GM23338 (cell line): ENCODE results near the gene CDHR3. TPM values are rescaled to one million over a fixed set of nuclear protein-coding genes. Genes with fewer than 3 reads are reported as not detected.

Experiments used
- ATAC-seq: fragments of 200-7000 bp; cut with Tn5 transposase; 3 replicates; pipeline ENCODE4 v1.9.1; 2020
- DNase-seq: peaks from one replicate; pipeline ENCODE4 v3.0.0-alpha.2; 2015; ENCODE audit warnings: low spot score
- H2AFZ ChIP-seq: fragments of 200-600 bp; sonication (generic); 2 replicates; pipeline ENCODE4 v1.8.0; 2016; ENCODE audit warnings: antibody characterized with exemption, mild to moderate bottlenecking, moderate library complexity
- H3F3A ChIP-seq: fragments of 200-600 bp; sonication (generic); replicated peaks from 2 replicates; pipeline ENCODE4 v1.8.0; 2017; ENCODE audit warnings: antibody characterized with exemption, mixed run types, low read depth
- H3K27ac ChIP-seq: fragments of 200-600 bp; sonication (generic); 2 replicates; pipeline ENCODE4 v1.6.1; 2016; ENCODE audit warnings: low read depth
- H3K27me3 ChIP-seq: fragments of 200-600 bp; sonication (generic); 2 replicates; pipeline ENCODE4 v1.8.0; 2016; ENCODE audit warnings: mild to moderate bottlenecking, mixed run types, moderate library complexity; ENCODE audit not compliant: insufficient read depth
- H3K36me3 ChIP-seq: fragments of 200-600 bp; sonication (generic); 2 replicates; pipeline ENCODE4 v1.8.0; 2016; ENCODE audit warnings: mild to moderate bottlenecking; ENCODE audit not compliant: insufficient read depth
- H3K4me1 ChIP-seq: fragments of 200-600 bp; sonication (generic); 2 replicates; pipeline ENCODE4 v1.8.0; 2016; ENCODE audit warnings: mild to moderate bottlenecking, moderate library complexity; ENCODE audit not compliant: insufficient read depth
- H3K4me2 ChIP-seq: fragments of 200-600 bp; sonication (generic); 2 replicates; pipeline ENCODE4 v1.7.1; 2017; ENCODE audit warnings: mixed run types
- H3K4me3 ChIP-seq: fragments of 200-600 bp; sonication (generic); 2 replicates; pipeline ENCODE4 v1.6.1; 2016; ENCODE audit warnings: mixed run types
- H3K79me2 ChIP-seq: fragments of 200-600 bp; sonication (generic); replicated peaks from 2 replicates; pipeline ENCODE4 v1.8.0; 2017; ENCODE audit warnings: mild to moderate bottlenecking; ENCODE audit not compliant: insufficient read depth
- H3K9me2 ChIP-seq: fragments of 200-600 bp; sonication (generic); 2 replicates; pipeline ENCODE4 v1.8.0; 2017; ENCODE audit not compliant: insufficient read depth
- H4K20me1 ChIP-seq: fragments of 200-600 bp; sonication (generic); replicated peaks from 2 replicates; pipeline ENCODE4 v1.8.0; 2017; ENCODE audit warnings: mild to moderate bottlenecking; ENCODE audit not compliant: insufficient read depth
- H3K27ac Mint-ChIP-seq: 2 replicates; pipeline ENCODE4 v1.8.0; 2020; ENCODE audit warnings: inconsistent platforms, mild to moderate bottlenecking, moderate library complexity, mixed read lengths
- H3K27me3 Mint-ChIP-seq: 3 replicates; pipeline ENCODE4 v1.8.0; 2022; ENCODE audit warnings: low read depth, mild to moderate bottlenecking, moderate library complexity, mixed read lengths, inconsistent platforms; ENCODE audit not compliant: insufficient read depth, poor library complexity
- H3K36me3 Mint-ChIP-seq: 3 replicates; pipeline ENCODE4 v1.8.0; 2021; ENCODE audit warnings: low read depth, mild to moderate bottlenecking, inconsistent platforms, moderate library complexity, mixed read lengths
- H3K4me1 Mint-ChIP-seq: 3 replicates; pipeline ENCODE4 v1.8.0; 2020; ENCODE audit warnings: mild to moderate bottlenecking, inconsistent platforms, mixed read lengths
- H3K4me3 Mint-ChIP-seq: 3 replicates; pipeline ENCODE4 v1.8.0; 2021; ENCODE audit warnings: moderate library complexity, mild to moderate bottlenecking, inconsistent platforms, mixed read lengths
- H3K9me3 Mint-ChIP-seq: 3 replicates; pipeline ENCODE4 v1.8.0; 2020; ENCODE audit warnings: moderate library complexity, mild to moderate bottlenecking, inconsistent platforms, mixed read lengths
- CREB1 ChIP-seq: fragments of 250-450 bp; sonication (Bioruptor Pico); IDR thresholded peaks from 2 replicates; pipeline ENCODE4 v1.5.0; 2020; ENCODE audit warnings: low read depth, mild to moderate bottlenecking, moderate library complexity
- EZH2 ChIP-seq: fragments of 200-600 bp; sonication (generic); IDR thresholded peaks from one replicate; pipeline ENCODE4 v1.8.0; 2017; ENCODE audit warnings: antibody characterized with exemption, mild to moderate bottlenecking, low read depth; ENCODE audit not compliant: unreplicated experiment
- EZH2phosphoT487 ChIP-seq: fragments of 200-600 bp; sonication (generic); IDR thresholded peaks from one replicate; pipeline ENCODE4 v1.8.1; 2018; ENCODE audit warnings: antibody characterized with exemption; ENCODE audit not compliant: unreplicated experiment
- JUNB ChIP-seq: IDR thresholded peaks from one replicate; pipeline ENCODE4 v1.6.1; 2016; ENCODE audit warnings: antibody characterized with exemption; ENCODE audit not compliant: unreplicated experiment
- NANOG ChIP-seq: IDR thresholded peaks from 2 replicates; pipeline ENCODE4 v1.6.1; 2016; ENCODE audit warnings: antibody characterized with exemption, borderline replicate concordance
- POLR2AphosphoS5 ChIP-seq: IDR thresholded peaks from 2 replicates; pipeline ENCODE4 v1.6.1; 2016; ENCODE audit warnings: antibody characterized with exemption, low read depth
- STAT1 ChIP-seq: IDR thresholded peaks from one replicate; pipeline ENCODE4 v1.6.1; 2016; ENCODE audit warnings: antibody characterized with exemption; ENCODE audit not compliant: unreplicated experiment
- ZNF114 ChIP-seq: fragments of 250-450 bp; sonication (Bioruptor Pico); IDR thresholded peaks from 2 replicates; pipeline ENCODE4 v1.5.0; 2020; ENCODE audit warnings: mild to moderate bottlenecking, moderate library complexity
- ZNF331 ChIP-seq: fragments of 250-450 bp; sonication (Bioruptor Pico); IDR thresholded peaks from 2 replicates; pipeline ENCODE4 v1.5.0; 2020; ENCODE audit warnings: low read depth, mild to moderate bottlenecking, moderate library complexity
- polyA plus RNA-seq: library from polyadenylated mRNA; unstranded; fragments of >200 nt; fragmentation: Nextera tagmentation; extraction: Ambion mirVana; gene quantifications from 2 replicates; pipeline ENCODE4 v1.2.1, GENCODE V29; 2016
- total RNA-seq: library from RNA; depleted of rRNA; stranded (reverse); fragments of >200 nt; shearing (Covaris generic); gene quantifications from 2 replicates; pipeline ENCODE4 v1.2.3, GENCODE V29; 2014
- TF ChIP-seq, protein P1 (sequence below): IDR thresholded peaks from one replicate; pipeline ENCODE4 v1.6.1; 2018; ENCODE audit warnings: antibody characterized with exemption; ENCODE audit not compliant: unreplicated experiment
- TF ChIP-seq, protein P2 (sequence below): fragments of 250-450 bp; sonication (Bioruptor Pico); IDR thresholded peaks from 2 replicates; pipeline ENCODE4 v1.5.0; 2020; ENCODE audit warnings: mild to moderate bottlenecking, moderate library complexity
- TF ChIP-seq, protein P3 (sequence below), 2 experiments: fragments of 200-600 bp in 1 of 2; sonication (generic) in 1 of 2; conservative IDR thresholded peaks; 2 replicates each; pipeline versions ENCODE4 v1.5.1 to v1.6.1; 2016 to 2017; ENCODE audit warnings: antibody characterized with exemption in 2 of 2, low read depth in 2 of 2, mild to moderate bottlenecking in 2 of 2, moderate library complexity in 1 of 2
- TF ChIP-seq, protein P4 (sequence below): IDR thresholded peaks from 2 replicates; pipeline ENCODE4 v1.6.1; 2016; ENCODE audit warnings: antibody characterized with exemption

CDHR3 gene
- total and polyA plus RNA-seq, 2 experiments from 2014 or later: 5.1 to 12.2 TPM

DNA sequence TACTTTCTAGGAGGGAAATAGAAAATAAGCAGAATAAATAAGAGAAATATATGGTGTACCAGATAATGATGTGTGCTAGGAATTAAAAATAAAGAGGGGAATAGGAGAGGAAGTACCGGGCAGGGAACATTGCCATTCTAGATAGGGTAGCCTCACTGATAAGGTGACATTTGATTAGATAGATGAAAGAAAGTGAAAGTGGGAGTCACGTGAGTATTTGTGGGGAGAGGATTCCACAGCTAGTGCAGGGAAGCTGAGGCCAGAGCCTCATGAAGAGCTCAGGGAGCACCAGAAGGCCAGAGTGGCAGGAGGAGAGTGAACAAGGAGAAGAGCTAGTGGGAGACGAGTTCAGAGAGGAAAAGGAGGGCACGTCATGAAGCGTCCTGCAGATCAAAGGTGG lies 49.1 kb downstream of the CDHR3 start:
- no peak for DNase-seq
- Mint-ChIP-seq H3K36me3 (peaks cover 22% of the 10 kb centered on the region), H3K27me3 (peaks cover 13% of the 10 kb centered on the region), H3K27ac (no peak overlapping the region), H3K4me3 (no peak overlapping the region), H3K9me3 (peaks cover 22% of the 10 kb centered on the region), H3K4me1 (peaks cover 39% of the 10 kb centered on the region)
- Histone ChIP-seq H3K4me2 (no peak overlapping the region), H4K20me1 (no peaks in the 10 kb centered on the region), H3F3A (peaks cover 6% of the 10 kb centered on the region), H3K36me3 (no peaks in the 10 kb centered on the region; the same call in 1 of the 2 replicates), H3K4me3 (no peak overlapping the region), H2AFZ (no peak overlapping the region), H3K27me3 (no peaks in the 10 kb centered on the region), H3K79me2 (no peaks in the 10 kb centered on the region), H3K27ac (no peak overlapping the region), H3K9me2 (no peaks in the 10 kb centered on the region), H3K4me1 (peaks cover 26% of the 10 kb centered on the region)
- no peak for ATAC-seq
- TF ChIP-seq, protein P1, sequence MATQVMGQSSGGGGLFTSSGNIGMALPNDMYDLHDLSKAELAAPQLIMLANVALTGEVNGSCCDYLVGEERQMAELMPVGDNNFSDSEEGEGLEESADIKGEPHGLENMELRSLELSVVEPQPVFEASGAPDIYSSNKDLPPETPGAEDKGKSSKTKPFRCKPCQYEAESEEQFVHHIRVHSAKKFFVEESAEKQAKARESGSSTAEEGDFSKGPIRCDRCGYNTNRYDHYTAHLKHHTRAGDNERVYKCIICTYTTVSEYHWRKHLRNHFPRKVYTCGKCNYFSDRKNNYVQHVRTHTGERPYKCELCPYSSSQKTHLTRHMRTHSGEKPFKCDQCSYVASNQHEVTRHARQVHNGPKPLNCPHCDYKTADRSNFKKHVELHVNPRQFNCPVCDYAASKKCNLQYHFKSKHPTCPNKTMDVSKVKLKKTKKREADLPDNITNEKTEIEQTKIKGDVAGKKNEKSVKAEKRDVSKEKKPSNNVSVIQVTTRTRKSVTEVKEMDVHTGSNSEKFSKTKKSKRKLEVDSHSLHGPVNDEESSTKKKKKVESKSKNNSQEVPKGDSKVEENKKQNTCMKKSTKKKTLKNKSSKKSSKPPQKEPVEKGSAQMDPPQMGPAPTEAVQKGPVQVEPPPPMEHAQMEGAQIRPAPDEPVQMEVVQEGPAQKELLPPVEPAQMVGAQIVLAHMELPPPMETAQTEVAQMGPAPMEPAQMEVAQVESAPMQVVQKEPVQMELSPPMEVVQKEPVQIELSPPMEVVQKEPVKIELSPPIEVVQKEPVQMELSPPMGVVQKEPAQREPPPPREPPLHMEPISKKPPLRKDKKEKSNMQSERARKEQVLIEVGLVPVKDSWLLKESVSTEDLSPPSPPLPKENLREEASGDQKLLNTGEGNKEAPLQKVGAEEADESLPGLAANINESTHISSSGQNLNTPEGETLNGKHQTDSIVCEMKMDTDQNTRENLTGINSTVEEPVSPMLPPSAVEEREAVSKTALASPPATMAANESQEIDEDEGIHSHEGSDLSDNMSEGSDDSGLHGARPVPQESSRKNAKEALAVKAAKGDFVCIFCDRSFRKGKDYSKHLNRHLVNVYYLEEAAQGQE: no peak
- TF ChIP-seq JUNB (no peak), EZH2 (no peak), EZH2phosphoT487 (no peak), ZNF114 (CRISPR knock-in tag) (no peak), ZNF331 (no peak), CREB1 (CRISPR knock-in tag) (no peak), POLR2AphosphoS5 (no peak), NANOG (no peak), STAT1 (no peak)
- TF ChIP-seq, protein P2, sequence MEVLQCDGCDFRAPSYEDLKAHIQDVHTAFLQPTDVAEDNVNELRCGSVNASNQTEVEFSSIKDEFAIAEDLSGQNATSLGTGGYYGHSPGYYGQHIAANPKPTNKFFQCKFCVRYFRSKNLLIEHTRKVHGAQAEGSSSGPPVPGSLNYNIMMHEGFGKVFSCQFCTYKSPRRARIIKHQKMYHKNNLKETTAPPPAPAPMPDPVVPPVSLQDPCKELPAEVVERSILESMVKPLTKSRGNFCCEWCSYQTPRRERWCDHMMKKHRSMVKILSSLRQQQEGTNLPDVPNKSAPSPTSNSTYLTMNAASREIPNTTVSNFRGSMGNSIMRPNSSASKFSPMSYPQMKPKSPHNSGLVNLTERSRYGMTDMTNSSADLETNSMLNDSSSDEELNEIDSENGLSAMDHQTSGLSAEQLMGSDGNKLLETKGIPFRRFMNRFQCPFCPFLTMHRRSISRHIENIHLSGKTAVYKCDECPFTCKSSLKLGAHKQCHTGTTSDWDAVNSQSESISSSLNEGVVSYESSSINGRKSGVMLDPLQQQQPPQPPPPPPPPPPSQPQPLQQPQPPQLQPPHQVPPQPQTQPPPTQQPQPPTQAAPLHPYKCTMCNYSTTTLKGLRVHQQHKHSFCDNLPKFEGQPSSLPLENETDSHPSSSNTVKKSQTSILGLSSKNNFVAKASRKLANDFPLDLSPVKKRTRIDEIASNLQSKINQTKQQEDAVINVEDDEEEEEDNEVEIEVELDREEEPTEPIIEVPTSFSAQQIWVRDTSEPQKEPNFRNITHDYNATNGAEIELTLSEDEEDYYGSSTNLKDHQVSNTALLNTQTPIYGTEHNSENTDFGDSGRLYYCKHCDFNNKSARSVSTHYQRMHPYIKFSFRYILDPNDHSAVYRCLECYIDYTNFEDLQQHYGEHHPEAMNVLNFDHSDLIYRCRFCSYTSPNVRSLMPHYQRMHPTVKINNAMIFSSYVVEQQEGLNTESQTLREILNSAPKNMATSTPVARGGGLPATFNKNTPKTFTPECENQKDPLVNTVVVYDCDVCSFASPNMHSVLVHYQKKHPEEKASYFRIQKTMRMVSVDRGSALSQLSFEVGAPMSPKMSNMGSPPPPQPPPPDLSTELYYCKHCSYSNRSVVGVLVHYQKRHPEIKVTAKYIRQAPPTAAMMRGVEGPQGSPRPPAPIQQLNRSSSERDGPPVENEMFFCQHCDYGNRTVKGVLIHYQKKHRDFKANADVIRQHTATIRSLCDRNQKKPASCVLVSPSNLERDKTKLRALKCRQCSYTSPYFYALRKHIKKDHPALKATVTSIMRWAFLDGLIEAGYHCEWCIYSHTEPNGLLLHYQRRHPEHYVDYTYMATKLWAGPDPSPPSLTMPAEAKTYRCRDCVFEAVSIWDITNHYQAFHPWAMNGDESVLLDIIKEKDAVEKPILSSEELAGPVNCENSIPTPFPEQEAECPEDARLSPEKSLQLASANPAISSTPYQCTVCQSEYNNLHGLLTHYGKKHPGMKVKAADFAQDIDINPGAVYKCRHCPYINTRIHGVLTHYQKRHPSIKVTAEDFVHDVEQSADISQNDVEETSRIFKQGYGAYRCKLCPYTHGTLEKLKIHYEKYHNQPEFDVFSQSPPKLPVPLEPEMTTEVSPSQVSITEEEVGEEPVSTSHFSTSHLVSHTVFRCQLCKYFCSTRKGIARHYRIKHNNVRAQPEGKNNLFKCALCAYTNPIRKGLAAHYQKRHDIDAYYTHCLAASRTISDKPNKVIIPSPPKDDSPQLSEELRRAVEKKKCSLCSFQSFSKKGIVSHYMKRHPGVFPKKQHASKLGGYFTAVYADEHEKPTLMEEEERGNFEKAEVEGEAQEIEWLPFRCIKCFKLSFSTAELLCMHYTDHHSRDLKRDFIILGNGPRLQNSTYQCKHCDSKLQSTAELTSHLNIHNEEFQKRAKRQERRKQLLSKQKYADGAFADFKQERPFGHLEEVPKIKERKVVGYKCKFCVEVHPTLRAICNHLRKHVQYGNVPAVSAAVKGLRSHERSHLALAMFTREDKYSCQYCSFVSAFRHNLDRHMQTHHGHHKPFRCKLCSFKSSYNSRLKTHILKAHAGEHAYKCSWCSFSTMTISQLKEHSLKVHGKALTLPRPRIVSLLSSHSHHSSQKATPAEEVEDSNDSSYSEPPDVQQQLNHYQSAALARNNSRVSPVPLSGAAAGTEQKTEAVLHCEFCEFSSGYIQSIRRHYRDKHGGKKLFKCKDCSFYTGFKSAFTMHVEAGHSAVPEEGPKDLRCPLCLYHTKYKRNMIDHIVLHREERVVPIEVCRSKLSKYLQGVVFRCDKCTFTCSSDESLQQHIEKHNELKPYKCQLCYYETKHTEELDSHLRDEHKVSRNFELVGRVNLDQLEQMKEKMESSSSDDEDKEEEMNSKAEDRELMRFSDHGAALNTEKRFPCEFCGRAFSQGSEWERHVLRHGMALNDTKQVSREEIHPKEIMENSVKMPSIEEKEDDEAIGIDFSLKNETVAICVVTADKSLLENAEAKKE (CRISPR knock-in tag): no peak
- TF ChIP-seq, protein P3, sequence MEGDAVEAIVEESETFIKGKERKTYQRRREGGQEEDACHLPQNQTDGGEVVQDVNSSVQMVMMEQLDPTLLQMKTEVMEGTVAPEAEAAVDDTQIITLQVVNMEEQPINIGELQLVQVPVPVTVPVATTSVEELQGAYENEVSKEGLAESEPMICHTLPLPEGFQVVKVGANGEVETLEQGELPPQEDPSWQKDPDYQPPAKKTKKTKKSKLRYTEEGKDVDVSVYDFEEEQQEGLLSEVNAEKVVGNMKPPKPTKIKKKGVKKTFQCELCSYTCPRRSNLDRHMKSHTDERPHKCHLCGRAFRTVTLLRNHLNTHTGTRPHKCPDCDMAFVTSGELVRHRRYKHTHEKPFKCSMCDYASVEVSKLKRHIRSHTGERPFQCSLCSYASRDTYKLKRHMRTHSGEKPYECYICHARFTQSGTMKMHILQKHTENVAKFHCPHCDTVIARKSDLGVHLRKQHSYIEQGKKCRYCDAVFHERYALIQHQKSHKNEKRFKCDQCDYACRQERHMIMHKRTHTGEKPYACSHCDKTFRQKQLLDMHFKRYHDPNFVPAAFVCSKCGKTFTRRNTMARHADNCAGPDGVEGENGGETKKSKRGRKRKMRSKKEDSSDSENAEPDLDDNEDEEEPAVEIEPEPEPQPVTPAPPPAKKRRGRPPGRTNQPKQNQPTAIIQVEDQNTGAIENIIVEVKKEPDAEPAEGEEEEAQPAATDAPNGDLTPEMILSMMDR (conservative IDR thresholded peaks at IDR 0.05; ENCODE audit: low read depth in 2 of 2): no peak
- TF ChIP-seq, protein P4, sequence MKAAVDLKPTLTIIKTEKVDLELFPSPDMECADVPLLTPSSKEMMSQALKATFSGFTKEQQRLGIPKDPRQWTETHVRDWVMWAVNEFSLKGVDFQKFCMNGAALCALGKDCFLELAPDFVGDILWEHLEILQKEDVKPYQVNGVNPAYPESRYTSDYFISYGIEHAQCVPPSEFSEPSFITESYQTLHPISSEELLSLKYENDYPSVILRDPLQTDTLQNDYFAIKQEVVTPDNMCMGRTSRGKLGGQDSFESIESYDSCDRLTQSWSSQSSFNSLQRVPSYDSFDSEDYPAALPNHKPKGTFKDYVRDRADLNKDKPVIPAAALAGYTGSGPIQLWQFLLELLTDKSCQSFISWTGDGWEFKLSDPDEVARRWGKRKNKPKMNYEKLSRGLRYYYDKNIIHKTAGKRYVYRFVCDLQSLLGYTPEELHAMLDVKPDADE: no peak
